ENCODE data around the gene KRTAP2-1.

- TF ChIP-seq, protein P1, sequence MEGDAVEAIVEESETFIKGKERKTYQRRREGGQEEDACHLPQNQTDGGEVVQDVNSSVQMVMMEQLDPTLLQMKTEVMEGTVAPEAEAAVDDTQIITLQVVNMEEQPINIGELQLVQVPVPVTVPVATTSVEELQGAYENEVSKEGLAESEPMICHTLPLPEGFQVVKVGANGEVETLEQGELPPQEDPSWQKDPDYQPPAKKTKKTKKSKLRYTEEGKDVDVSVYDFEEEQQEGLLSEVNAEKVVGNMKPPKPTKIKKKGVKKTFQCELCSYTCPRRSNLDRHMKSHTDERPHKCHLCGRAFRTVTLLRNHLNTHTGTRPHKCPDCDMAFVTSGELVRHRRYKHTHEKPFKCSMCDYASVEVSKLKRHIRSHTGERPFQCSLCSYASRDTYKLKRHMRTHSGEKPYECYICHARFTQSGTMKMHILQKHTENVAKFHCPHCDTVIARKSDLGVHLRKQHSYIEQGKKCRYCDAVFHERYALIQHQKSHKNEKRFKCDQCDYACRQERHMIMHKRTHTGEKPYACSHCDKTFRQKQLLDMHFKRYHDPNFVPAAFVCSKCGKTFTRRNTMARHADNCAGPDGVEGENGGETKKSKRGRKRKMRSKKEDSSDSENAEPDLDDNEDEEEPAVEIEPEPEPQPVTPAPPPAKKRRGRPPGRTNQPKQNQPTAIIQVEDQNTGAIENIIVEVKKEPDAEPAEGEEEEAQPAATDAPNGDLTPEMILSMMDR (IDR thresholded peaks at IDR 0.05), result no peak
- no peak for TF ChIP-seq POLR2A (IDR thresholded peaks at IDR 0.05)
Observed at GRCh38 chr17:41057547-41057946, 10.4 kb upstream of the KRTAP2-1 start.
